ENCODE results near the gene ARMC9.
"Not testable (repeated sequence)": the region's sequence is repeated elsewhere in the genome, so short reads cannot be mapped to it uniquely, and the experiment has no call there.

DNA sequence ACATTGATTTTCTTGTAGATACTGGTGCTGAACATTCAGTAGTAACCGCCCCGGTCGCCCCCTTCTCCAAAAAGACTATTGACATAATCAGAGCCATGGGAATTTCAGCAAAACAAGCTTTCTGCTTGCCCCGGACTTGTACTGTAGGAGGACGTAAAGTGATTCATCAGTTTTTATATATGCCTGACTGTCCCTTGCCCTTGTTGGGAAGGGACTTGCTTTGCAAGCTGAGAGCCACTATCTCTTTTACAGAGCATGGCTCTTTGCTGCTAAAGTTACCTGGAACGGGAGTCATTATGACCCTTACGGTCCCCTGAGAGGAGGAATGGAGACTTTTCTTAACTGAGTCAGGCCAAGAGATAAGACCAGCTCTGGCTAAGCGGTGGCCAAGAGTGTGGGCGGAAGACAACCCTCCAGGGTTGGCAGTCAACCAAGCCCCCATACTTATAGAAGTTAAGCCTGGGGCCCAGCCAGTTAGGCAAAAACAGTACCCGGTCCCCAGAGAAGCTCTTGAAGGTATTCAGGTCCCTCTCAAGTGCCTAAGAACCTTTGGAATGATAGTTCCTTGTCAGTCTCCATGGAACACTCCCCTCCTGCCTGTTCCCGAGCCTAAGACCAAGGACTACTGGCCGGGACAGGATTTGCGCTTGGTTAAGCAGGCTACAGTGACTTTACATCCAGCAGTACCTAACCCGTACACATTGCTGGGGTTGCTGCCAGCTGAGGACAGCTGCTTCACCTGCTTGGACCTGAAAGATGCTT lies 205.2 kb downstream of the ARMC9 start:
- TF ChIP-seq EZH2 (IDR thresholded peaks at IDR 0.05; ENCODE audit: borderline replicate concordance); CTCF (IDR thresholded peaks at IDR 0.05; ENCODE audit: poor library complexity); EZH2phosphoT487 (IDR thresholded peaks at IDR 0.05; ENCODE audit: low read depth, severe bottlenecking, unreplicated experiment): not testable (repeated sequence)
